Astrocyte (in vitro differentiated cells and primary cell): ENCODE data around the gene TAGLN.

Experiments
- EZH2 ChIP-seq: IDR thresholded peaks from 2 replicates; pipeline ENCODE4 v1.6.1; 2012; ENCODE audit warnings: mild to moderate bottlenecking, low read length, inconsistent platforms; ENCODE audit not compliant: insufficient read depth
- TF ChIP-seq, protein P1 (sequence below): IDR thresholded peaks from 2 replicates; pipeline ENCODE4 v1.5.1; 2011; ENCODE audit warnings: low read depth, mild to moderate bottlenecking, inconsistent platforms, low read length, moderate library complexity; ENCODE audit not compliant: insufficient read depth

- no peak for TF ChIP-seq EZH2
- TF ChIP-seq, protein P1, sequence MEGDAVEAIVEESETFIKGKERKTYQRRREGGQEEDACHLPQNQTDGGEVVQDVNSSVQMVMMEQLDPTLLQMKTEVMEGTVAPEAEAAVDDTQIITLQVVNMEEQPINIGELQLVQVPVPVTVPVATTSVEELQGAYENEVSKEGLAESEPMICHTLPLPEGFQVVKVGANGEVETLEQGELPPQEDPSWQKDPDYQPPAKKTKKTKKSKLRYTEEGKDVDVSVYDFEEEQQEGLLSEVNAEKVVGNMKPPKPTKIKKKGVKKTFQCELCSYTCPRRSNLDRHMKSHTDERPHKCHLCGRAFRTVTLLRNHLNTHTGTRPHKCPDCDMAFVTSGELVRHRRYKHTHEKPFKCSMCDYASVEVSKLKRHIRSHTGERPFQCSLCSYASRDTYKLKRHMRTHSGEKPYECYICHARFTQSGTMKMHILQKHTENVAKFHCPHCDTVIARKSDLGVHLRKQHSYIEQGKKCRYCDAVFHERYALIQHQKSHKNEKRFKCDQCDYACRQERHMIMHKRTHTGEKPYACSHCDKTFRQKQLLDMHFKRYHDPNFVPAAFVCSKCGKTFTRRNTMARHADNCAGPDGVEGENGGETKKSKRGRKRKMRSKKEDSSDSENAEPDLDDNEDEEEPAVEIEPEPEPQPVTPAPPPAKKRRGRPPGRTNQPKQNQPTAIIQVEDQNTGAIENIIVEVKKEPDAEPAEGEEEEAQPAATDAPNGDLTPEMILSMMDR = no peak
Measured at GRCh38 chr11:117198613-117199012, 557 bp upstream of the TAGLN start.
